ENCODE data around the gene SFSWAP. TPM values are rescaled to one million over a fixed set of nuclear protein-coding genes. Genes with fewer than 3 reads are reported as not detected.
A peak's percentile ranks its signal among the peaks of the same experiment; 100 is the strongest.

SFSWAP gene
- total and polyA plus RNA-seq, 10 donors = 19.5 to 74.4 (median 58.8) TPM

DNA sequence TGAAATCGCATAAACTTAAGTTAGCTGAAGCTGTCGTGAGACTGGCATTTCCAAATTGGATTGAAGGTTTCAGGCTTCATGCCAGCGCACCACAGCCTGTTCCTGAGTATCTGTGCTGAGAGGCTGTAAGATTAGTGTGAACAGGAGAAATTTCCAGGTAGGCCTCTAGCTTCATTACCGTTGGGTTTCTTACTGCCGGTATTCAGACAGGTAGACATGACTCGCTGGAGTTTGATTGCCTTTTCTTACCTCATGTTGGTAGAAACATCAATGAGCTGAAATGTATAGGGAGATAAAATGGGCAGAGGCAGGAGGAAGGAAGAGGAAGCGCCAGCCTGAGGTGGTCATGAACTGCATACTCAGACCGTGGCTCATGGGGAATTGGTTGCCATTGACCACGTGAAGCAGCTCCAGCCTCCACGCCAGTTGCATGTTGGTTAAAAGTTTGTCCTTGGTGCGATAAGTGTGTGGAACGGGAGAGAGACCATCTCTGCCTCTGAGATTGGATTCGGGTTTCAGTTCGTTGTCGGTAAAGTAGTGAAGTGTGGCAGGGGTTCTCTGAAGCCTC lies 75.0 kb downstream of the SFSWAP start:
- peaks cover 3 to 97% (median 70%) of the 10 kb centered on the region in 6 donors for H3K36me3 ChIP-seq
- DNase-seq = no peak

DNA sequence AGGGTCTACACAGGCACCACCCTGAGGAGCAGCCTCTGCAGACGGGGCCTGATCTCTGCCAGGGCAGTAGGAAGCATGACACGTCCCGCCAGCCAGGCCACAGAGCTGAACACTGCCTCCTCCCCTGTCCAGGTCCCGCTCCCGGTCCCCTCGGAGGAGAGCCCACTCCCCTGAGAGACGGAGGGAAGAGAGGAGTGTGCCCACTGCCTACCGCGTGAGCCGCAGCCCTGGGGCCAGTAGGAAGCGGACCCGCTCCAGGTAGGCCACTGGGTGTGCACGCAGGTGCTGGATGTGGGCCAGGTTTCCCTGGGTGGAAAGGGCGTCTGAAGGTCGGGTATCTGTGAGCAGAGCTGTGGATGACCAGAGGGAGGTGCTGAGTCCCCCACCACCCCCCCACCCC lies 75.4 kb downstream of the SFSWAP start:
- 87 to 96% (median 93%) methylated on average over 9 to 15 of the region's 15 CpGs for WGBS, 5 donors
- intact Hi-C loops (cut with DNase I; ENCODE audit: low total_unique reads) = no loop called here
- no peak for TF ChIP-seq POLR2A (IDR thresholded peaks at IDR 0.05)
- peak in 2 of 3 donors; percentile 22 to 62 for TF ChIP-seq POLR2AphosphoS5 (IDR thresholded peaks at IDR 0.05)
- TF ChIP-seq, protein P1, sequence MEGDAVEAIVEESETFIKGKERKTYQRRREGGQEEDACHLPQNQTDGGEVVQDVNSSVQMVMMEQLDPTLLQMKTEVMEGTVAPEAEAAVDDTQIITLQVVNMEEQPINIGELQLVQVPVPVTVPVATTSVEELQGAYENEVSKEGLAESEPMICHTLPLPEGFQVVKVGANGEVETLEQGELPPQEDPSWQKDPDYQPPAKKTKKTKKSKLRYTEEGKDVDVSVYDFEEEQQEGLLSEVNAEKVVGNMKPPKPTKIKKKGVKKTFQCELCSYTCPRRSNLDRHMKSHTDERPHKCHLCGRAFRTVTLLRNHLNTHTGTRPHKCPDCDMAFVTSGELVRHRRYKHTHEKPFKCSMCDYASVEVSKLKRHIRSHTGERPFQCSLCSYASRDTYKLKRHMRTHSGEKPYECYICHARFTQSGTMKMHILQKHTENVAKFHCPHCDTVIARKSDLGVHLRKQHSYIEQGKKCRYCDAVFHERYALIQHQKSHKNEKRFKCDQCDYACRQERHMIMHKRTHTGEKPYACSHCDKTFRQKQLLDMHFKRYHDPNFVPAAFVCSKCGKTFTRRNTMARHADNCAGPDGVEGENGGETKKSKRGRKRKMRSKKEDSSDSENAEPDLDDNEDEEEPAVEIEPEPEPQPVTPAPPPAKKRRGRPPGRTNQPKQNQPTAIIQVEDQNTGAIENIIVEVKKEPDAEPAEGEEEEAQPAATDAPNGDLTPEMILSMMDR (IDR thresholded peaks at IDR 0.05 in 8 of 11, conservative IDR thresholded peaks at IDR 0.05 in 3 of 11) = no peak
- Histone ChIP-seq H3K36me3 (peaks cover 3 to 97% (median 74%) of the 10 kb centered on the region in 6 donors), H3K4me3 (no peak overlapping the region), H3K27me3 (replicated peaks in 1 of 7) (no peaks in the 10 kb centered on the region), H3K9me3 (no peaks in the 10 kb centered on the region), H3K4me1 (peaks cover 0 to 4% (median 0%) of the 10 kb centered on the region in 6 donors), H3K27ac (no peak overlapping the region)
- no peak for DNase-seq

More for the DNA sequence above, 75.0 kb downstream of the SFSWAP start:
- WGBS, 5 donors = 90 to 93% (median 91%) methylated on average over 15 of the region's 15 CpGs
- H3K4me1 ChIP-seq = peaks cover 0 to 4% (median 0%) of the 10 kb centered on the region in 6 donors
- intact Hi-C loops (cut with DNase I; ENCODE audit: low total_unique reads) = no loop called here
- no peak overlapping the region for H3K4me3 ChIP-seq
- H3K9me3 ChIP-seq = no peaks in the 10 kb centered on the region
- no peak overlapping the region for H3K27ac ChIP-seq
- no peaks in the 10 kb centered on the region for H3K27me3 ChIP-seq (replicated peaks in 1 of 7)
- no peak for TF ChIP-seq POLR2AphosphoS5 (IDR thresholded peaks at IDR 0.05)
- no peak for TF ChIP-seq POLR2A (IDR thresholded peaks at IDR 0.05)

GRCh38 chr12:131787143-131787660 lies 76.3 kb downstream of the SFSWAP start:
- intact Hi-C loops (cut with DNase I; ENCODE audit: low total_unique reads) = no loop called here
- DNase-seq = no peak
- no peak overlapping the region for H3K27ac ChIP-seq
- H3K4me3 ChIP-seq = no peak overlapping the region
- H3K36me3 ChIP-seq = peaks cover 3 to 97% (median 72%) of the 10 kb centered on the region in 6 donors
- TF ChIP-seq, protein P1 (IDR thresholded peaks at IDR 0.05 in 8 of 11, conservative IDR thresholded peaks at IDR 0.05 in 3 of 11) = no peak
- TF ChIP-seq POLR2AphosphoS5 (IDR thresholded peaks at IDR 0.05) = no peak
- peaks cover 0 to 4% (median 0%) of the 10 kb centered on the region in 6 donors for H3K4me1 ChIP-seq
- 93 to 98% (median 96%) methylated on average over 15 to 17 of the region's 17 CpGs for WGBS, 5 donors
- H3K9me3 ChIP-seq = no peaks in the 10 kb centered on the region
- H3K27me3 ChIP-seq (replicated peaks in 1 of 7) = no peaks in the 10 kb centered on the region

DNA sequence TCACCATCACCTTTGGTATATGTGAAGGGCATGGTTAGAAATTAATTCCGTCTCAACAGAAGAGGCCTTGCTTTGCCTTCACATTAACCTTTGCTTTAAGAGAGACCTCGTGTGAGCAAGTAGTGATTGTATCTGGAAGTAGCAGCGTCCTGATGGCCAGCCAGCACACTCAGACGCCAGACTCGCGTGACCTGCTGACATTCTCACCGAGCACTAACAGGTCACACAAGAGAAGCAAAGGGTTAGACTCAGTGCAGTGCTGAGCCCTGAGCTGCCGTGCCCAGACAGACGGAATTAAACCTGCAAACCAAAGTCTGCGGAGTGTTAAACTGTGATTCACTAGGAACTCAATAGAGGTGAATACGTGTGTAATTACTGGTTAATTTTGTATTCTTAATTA lies 77.2 kb downstream of the SFSWAP start:
- Histone ChIP-seq H3K4me1 (peaks cover 0 to 3% (median 0%) of the 10 kb centered on the region in 6 donors), H3K4me3 (no peak overlapping the region), H3K27me3 (replicated peaks in 1 of 7) (no peaks in the 10 kb centered on the region), H3K9me3 (no peaks in the 10 kb centered on the region), H3K27ac (no peak overlapping the region), H3K36me3 (peaks cover 3 to 97% (median 71%) of the 10 kb centered on the region in 6 donors)
- intact Hi-C loops (cut with DNase I; ENCODE audit: low total_unique reads) = no loop called here
- peak; percentile 20 for DNase-seq
- TF ChIP-seq, protein P1 (IDR thresholded peaks at IDR 0.05 in 8 of 11, conservative IDR thresholded peaks at IDR 0.05 in 3 of 11) = no peak
- TF ChIP-seq POLR2AphosphoS5 (IDR thresholded peaks at IDR 0.05) (no peak), POLR2A (IDR thresholded peaks at IDR 0.05) (no peak)
- WGBS, 5 donors = 88 to 95% (median 95%) methylated on average over 11 of the region's 11 CpGs

Measured in spleen (tissue), 11 donors.